HG03280 (cell line): Measurements from ENCODE around the gene POLE3.
A peak's percentile ranks its signal among the peaks of the same experiment; 100 is the strongest.
"Not testable (repeated sequence)": the region's sequence is repeated elsewhere in the genome, so short reads cannot be mapped to it uniquely, and the experiment has no call there.

Experiments
- ATAC-seq: cut with Tn5 transposase; IDR thresholded peaks from one replicate; pipeline ENCODE4 v1.9.1; 2021; ENCODE audit warnings: mild to moderate bottlenecking, moderate library complexity; ENCODE audit not compliant: unreplicated experiment

The POLE3 gene

DNA sequence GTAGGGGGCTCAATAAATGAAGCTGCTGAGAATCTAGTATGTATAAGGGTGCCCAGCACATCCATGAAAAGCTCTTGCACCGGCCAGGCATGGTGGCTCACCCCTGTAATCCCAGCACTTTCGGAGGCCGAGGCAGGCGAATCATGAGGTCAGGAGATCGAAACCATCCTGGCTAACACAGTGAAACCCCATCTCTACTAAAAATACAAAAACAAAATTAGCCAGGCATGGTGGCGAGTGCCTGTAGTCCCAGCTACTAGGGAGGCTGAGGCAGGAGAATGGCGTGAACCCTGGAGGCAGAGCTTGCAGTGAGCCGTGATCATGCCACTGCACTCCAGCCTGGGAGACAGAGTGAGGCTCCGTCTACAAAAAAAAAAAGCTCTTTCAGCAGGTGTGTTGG, 4.1 kb downstream of the POLE3 start:
- not testable (repeated sequence) for ATAC-seq

DNA sequence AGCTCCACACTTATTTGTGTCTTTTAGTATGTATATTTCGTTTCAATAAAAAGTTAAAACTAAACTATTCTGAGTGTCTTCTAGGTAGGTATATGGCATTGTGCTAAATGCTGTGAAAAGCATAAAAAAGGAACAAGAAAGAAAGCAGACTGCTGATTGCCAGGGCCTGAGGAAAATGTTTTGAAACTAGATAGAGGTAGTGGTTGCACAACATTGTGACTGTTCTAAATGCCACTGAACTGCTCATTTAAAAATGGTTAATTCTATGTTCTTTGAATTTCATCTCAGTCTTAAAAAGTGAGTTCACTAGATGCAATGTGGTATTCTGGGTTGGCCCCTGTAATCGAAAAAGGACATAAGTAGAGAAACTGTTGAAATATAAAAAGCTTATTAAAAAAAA, 6.8 kb downstream of the POLE3 start:
- ATAC-seq = no peak

DNA sequence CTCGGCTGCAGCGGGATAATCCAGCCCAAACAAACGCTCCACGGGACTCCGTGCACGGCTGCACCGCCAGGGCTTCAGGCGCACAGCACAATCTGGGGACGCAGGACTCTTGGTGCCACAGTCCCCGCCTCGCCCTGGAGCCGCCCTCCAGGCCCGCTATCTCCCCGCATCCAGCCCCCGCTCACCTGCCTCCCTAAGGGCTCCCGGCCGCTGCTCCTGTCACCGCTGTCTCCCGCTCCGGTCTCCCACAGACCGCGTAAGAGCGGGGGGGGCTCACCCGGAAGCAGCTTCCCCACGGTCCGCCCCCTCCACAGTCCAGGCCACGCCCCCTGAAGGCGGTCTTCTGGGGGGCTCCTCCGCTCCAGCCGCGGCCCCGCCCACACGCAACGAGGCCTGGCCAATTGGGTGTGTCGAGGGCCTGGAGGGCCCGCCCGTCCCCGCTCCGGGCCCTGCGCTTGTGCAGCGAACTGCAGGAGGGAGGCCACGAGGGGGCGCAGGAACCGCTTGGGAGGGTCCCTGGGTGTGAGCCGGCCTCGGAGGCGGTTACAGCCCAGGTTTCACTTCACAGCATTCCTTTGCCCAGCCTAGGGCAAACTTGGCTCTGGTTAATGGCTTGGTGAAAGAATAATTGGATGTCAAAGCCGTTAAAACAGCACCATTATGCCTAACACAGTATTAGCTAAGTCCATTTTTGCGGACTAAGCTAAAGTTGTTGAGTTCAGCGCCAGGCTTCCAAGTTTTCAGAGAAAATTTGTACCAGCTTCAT, 9.3 kb downstream of the POLE3 start, which contains the start of gene ALAD:
Gene ALAD (minus strand): TSS at position 258 of the 766 bp plus-strand sequence. CDS start 7,725 bp downstream, outside the sequence.
- peak; percentile 100 for ATAC-seq

DNA sequence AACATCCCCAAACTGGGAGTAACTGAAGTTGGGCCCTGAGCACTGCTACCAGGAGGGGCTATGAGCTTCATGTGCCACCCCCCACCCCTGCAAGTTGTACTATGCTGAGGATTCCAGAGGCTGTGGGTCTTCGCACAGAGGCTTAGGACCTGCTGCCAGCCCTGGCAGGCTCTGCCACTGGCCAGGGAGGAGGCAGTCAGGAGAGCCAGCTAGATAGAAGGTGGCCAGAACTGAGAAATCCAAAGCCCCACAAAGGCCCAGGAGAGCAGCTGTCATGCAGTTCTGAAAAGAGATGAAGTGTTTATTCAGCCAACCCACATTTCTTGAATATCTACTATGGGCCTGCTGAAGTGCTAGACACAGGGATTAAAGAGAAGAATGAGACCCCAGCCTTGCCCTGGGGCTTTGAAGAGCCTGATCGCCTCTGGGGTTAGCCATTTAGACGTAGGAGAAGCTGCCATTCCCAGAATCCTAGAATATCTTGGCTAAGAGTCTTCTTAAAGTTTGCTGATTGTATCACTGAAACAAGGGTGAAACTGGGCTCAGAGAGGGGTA, 10.8 kb downstream of the POLE3 start:
- ATAC-seq = no peak

DNA sequence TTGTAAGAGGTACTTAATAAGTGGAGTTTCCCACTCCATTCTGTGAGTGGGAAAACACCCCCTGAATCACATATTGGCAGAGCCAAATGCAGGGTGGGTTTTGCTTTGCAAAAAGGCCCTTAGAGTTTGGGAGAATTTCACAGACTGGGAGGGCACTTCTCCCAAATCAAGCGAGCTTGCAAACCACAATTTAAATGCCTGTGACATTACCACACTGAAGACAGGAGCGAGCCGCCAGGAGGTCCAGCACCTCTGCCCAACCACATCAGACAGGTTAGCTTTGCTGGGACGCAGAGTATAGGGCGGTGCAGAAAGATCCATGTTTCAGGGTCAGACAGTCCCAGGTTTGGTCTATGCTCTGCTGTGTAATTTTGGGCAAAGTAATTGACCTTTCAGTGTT, 11.7 kb downstream of the POLE3 start:
- ATAC-seq = no peak

DNA sequence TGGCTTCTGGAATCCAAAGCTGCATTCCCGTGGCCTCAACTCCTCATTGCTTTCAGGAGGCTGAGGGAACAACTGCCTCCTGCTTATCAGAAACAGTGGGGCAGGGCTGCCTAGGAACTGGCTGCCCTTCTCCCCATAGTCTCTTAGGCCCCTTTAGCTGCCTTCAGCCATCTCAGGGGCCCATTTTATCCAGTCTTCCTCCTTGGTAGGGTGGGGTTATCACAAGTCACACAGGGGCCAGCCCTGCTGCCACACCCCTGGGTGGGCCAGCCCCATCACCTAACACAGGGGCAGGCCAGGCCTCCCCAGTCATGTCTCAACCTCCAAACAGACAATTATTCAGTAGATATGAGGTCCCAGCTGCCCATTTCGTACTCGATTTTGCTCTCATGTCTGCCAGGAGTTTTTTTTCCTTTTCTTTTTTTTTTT, 13.3 kb downstream of the POLE3 start:
- ATAC-seq = no peak

DNA sequence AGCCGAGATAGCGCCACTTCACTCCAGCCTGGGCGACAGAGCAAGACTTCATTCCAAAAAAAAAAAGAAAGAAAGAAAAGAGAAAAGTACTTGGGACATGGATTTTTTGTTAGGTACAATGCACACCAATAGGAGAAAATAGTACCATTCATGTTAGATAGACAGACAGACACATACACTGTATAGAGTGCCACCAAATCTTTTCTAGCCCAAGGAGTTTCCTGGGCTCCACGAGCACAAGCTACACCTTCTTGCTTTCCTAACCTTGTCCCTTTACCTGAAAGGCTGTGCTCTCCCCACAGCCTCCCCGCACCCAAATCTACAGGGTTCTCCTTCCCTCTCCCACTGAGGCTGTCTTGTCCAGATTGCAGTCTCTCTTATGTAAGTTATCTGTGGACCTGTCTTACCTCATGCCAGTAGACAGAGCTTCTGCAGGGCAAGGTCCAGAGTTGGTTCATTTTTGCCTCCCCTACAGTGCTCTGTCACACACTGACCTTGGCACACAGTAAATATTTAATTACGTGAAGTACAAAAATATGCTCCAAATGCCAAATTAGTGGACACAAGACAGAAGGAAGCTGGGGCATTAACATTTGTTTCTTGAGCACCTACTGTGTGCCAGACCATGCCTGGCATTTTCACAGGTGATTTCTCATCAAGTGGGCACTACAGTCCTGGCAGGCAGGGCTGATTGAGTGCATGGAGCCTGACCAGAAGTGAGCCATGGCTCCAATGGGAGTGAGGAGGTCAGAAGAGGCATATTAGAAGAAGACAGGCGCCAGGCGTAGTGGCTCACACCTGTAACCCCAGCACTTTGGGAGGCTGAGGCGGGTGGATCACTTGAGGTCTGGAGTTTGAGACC, 15.2 kb downstream of the POLE3 start:
- ATAC-seq = no peak

DNA sequence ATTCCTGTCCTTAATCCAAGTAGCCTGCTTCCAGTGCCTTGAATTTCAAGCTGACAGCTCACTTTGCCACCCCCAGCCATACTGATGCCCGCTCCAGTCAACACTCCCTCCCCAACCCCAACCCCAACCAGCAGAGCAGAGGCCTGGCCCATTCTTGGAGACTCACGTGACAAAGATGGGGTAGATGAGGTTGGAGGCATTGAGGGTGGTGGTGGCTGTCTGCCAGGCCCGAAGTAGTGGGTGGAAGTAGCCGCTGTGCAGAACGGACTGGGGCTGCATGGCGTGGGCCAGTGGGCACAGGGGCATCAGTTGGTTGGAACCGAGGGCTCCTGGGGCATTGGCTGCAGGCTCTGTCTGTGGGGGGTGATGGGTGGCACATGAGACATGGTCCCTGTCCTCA, 17.2 kb downstream of the POLE3 start:
- ATAC-seq = no peak

DNA sequence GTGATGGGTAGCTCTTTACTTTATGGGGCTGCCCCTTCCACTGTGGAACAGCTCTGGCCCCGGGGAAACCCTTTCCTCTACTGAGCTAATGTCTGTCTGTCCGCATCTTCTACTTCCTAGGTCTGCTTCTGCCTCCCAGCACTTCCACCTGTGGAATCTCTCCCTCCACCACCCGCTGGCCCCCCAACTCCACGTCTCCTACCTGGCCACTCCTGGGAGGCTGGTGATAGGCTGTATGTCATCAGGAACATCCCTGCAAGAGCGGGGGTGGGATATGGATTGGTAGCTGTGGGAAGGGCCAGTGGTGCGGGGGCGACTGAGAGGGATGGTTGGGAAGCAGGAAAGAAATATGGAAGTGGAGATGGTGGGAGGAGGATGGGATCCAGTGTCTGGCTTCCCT, 18.6 kb downstream of the POLE3 start:
- no peak for ATAC-seq

DNA sequence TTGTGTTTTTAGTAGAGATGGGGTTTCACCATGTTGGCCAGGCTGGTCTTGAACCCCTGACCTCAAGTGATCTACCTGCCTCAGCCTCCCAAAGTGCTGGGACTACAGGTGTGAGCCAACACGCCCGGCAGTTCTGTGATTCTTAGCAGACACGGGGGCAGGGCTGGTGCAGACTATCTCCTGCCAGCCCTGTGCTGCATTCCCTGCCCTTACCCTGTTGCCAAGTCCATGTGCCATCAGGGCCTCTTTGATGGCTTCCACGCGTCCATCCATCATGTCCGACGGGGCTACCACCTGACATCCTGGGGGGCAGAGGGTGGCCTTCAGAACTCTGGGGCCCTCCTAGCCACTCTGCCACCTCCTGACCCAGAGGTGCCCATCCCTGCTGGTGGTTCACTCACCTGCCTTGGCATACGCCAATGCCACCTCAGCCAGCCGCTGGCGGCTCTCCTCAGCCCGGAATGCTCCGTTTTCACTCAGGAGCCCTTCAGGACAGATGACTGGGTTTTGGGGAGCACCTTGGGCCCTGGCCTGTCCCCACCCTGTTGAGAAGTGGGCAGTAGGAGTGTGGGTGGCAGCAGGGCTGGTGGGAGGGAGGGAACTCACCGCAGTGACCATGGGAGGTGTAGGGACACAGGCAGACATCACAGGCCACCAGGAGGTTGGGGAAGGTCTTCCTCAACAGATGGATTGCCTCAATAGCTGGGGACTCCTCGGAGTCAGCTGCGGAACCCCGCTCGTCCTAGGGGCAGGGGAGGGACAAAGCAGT, 20.1 kb downstream of the POLE3 start:
- no peak for ATAC-seq

DNA sequence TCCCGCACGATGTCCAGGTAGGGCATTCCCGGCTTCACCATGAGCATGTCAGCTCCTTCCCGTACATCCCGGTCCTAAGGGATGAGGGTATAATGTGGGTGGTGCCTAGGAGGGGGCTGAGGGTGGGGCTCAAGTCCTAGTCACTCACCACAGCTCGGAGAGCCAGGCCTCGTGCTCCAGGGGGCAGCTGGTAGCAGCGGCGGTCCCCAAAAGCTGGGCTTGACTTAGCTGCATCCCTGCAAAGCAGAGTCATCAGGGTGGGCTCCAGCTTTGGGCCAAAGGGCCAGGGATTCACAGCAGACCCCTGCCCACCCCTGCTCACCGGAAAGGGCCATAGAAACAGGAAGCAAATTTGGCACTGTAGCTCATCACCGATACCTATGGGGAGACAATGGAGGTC, 21.0 kb downstream of the POLE3 start:
- ATAC-seq = no peak

DNA sequence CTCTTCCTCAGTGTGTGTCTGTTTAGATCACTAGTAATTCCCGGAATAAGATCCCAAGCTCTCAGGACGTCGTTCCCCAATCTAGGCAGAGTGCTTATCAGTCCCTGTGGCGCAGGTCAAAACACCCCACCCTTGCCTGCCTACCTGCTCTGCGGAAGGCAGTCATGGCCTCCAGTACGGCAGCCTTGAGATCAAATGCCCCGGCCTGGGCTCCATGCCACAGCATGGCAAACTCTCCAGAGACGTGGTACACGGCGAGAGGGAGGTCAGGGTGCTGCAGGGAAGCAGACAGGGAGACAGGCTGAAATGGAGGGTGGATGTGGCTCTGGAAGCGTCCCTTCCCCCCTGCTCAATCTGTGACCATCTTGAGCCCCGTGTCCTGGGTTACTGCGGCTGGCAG, 21.6 kb downstream of the POLE3 start:
- no peak for ATAC-seq

DNA sequence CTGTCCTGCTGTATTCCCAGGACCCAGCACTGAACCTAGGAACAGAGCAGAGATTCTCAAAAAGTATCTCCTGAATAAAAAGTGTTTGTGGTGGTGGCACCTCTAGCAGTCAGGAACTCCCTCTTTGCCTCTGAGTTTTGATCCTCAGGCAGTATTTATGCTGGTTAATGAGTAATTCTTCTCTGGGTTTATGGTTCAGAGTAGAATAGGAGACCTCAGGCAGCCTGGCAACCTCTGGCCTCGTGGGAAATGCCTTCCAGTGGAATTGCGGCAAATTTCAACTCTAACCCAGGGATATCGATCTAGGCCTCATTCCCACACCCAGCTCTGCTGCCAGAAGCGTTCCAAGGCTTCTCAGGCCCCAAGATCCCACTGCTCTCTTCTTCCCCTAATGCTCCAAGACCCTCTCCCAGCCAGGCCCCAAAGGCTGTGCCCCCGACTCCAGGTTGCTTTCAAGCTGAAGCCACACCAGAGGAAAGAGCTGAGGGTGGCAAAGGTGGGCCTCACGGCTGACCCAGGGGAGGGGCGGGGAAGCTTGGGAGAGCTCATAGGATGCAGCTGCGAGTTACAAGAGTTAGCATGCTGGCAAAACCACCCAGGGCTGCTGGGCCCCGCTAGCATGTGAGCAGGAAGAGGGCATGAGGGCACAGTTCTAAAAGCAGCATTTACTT, 22.8 kb downstream of the POLE3 start:
- ATAC-seq = no peak

DNA sequence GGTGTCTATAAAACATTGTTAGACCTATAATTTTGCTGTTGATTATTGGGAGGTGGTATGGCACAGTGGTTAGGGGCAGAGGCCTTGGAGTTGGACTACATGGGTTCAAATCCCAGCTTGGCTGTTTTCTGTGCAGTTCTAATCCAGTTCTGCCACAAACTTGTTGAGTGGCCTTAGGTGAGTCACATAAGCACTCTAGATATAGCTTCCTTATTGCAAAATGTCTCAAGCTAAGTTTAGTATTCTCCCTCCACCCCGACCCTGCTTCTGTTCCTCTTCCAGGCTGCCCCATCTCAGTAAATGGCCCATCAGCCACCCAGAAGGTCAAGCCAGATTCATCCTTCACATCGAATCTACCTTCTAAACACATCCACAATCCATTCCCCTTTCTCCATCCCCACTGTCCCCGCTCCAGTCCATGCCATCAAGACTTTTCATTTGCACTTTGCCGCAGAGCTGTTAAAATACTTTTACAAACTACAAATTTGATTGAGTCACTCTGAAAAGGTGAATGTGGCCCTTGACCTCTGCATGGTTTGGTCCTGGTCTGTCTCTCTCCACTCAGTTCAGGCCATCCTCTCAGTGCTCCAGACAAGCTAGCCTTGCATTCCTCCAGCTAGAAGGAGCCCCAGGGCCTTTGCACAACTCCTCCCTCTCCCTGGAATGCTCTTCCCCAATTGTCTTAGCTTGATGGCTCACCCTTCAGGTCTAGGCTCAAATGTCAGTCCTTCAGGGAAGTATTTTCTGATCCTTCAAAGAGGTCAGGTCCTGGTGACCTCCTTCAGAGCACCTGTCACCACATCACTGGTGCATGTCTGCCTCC, 23.7 kb downstream of the POLE3 start:
- ATAC-seq = no peak

DNA sequence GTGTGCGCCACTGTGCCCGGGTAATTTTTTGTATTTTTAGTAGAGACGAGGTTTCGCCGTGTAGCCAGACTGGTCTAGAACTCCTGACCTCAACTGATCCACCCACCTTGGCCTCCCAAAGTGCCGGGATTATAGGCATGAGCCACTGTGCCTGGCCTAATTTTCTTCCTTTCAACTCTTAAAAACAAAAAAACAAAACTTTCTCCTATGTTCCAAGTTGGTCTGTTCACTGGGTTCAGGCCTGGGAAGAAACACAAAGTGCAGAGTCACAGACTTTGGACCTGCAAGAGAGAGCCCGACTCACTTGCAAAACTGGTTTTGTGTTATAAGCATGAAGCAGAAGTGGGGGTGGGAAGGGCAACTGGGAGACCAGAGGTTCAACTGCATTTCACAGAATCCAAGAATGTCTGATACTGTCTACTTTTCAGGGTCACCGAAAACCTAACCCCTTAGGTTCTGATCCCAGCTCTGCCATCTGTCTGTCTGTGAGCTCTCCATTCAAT, 28.5 kb downstream of the POLE3 start:
- ATAC-seq = no peak

DNA sequence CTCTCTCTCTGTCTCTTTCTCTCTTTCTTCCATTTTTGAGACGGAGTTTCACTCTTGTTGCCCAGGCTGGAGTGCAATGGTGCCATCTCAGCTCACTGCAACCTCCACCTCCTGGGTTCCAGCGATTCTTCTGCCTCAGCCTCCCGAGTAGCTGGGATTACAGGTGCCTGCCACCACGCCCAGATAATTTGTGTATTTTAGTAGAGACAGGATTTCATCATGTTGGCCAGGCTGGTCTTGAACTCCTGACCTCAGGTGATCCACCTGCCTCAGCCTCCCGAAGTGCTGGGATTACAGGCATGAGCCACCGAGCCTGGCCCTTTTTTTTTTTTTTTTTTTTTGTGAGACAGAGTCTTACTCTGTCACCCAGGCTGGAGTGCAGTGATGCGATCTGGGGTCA, 29.0 kb downstream of the POLE3 start:
- not testable (repeated sequence) for ATAC-seq

DNA sequence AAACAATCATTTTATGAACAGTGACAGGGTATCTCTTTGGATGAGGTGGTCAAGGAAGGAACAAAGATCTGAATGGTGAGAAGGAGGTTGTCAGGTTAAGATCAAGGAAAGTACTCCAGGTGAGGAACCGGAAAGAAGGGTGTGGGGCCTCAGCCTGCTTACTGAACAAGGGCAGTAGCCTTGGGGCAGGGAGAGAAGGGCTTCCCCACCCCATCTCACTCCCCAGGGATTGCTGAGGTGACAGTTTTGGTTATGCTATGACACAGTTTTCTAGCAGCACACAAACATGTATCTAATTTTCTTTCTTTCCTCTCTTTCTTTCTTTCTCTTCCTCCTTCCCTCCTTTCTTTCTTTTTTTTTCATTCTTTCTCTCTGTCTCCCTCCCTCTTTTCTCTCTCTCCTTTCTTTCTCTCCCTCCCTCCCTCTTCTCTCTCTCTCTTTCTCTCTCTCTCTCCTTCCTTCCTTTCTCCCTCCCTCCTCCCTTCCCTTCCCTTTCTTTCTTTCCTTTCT, 29.6 kb downstream of the POLE3 start:
- ATAC-seq = no peak

DNA sequence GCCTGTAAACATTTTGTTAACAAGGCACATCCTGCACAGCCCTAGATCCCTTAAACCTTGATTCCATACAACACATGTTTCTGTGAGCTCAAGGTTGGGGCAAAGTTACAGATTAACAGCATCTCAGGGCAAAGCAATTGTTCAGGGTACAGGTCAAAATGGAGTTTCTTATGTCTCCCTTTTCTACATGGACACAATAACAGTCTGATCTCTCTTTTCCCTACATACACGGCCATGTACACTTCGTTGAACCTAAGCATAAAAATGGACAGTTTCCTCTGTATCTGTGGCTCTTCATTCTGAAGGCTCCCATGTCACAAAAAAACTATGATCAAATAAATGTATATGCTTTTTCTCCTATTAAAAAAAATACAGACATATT, 30.7 kb downstream of the POLE3 start:
- not testable (repeated sequence) for ATAC-seq
